IMR-90 (cell line): ENCODE measurements around the gene SLX9. TPM values are rescaled to one million over a fixed set of nuclear protein-coding genes. Genes with fewer than 3 reads are reported as not detected.
A peak's percentile ranks its signal among the peaks of the same experiment; 100 is the strongest.

Experiments used
- ATAC-seq: fragments of 200-7000 bp; cut with Tn5 transposase; 2 replicates; pipeline ENCODE4 v1.9.1; 2020; ENCODE audit warnings: low read depth, mild to moderate bottlenecking, moderate library complexity
- BruUV-seq: library from RNA; stranded (reverse); fragments of 400-500 nt; replicated peaks from 2 replicates; lab custom pipeline; 2021; lab: Mats Ljungman, UMichigan
- CTCF ChIA-PET: fragments of 300-600 bp; formaldehyde crosslinking; extraction: SDS; loops from one replicate; lab custom pipeline; 2021; ENCODE audit warnings: antibody characterized with exemption; lab: Yijun Ruan, JAX
- POLR2A ChIA-PET: fragments of 300-600 bp; sonication (Branson Sonifier 250); formaldehyde crosslinking; loops from one replicate; lab custom pipeline; 2022; ENCODE audit warnings: antibody characterized with exemption; ENCODE audit not compliant: unreplicated experiment; lab: Charles Lee
- DNase-seq: peaks from one replicate; pipeline ENCODE4 v3.0.0; 2013
- H2AFZ ChIP-seq: replicated peaks from 2 replicates; pipeline ENCODE3; 2013; ENCODE audit warnings: low read length, mild to moderate bottlenecking; ENCODE audit not compliant: poor library complexity
- H2AK5ac ChIP-seq: 2 replicates; pipeline ENCODE4 v1.6.1; 2013; ENCODE audit warnings: low read depth, low read length, inconsistent platforms
- H2AK9ac ChIP-seq: replicated peaks from 2 replicates; pipeline ENCODE3; 2013; ENCODE audit warnings: mild to moderate bottlenecking, low read depth, low read length, moderate library complexity; ENCODE audit not compliant: poor library complexity
- H2BK120ac ChIP-seq: 2 replicates; pipeline ENCODE4 v1.6.1; 2013; ENCODE audit warnings: low read depth, low read length, inconsistent platforms
- H2BK15ac ChIP-seq: 3 replicates; pipeline ENCODE4 v1.6.1; 2013; ENCODE audit warnings: low read depth, low read length, inconsistent platforms
- H2BK20ac ChIP-seq: 2 replicates; pipeline ENCODE4 v1.6.1; 2013; ENCODE audit warnings: low read depth, mild to moderate bottlenecking, inconsistent platforms, low read length, moderate library complexity
- H2BK5ac ChIP-seq: 2 replicates; pipeline ENCODE4 v1.6.1; 2013; ENCODE audit warnings: mild to moderate bottlenecking, low read depth, low read length, inconsistent platforms; ENCODE audit not compliant: poor library complexity, severe bottlenecking
- H3K14ac ChIP-seq: replicated peaks from 2 replicates; pipeline ENCODE4 v1.6.1; 2013; ENCODE audit warnings: low read depth, low read length, inconsistent platforms
- H3K18ac ChIP-seq: 2 replicates; pipeline ENCODE4 v1.6.1; 2013; ENCODE audit warnings: low read depth, low read length, control low read depth
- H3K23ac ChIP-seq: 2 replicates; pipeline ENCODE4 v1.6.1; 2013; ENCODE audit warnings: low read depth, low read length, inconsistent platforms
- H3K27ac ChIP-seq: 2 replicates; pipeline ENCODE4 v1.5.1; 2013; ENCODE audit warnings: mild to moderate bottlenecking, control low read depth, low read length; ENCODE audit not compliant: insufficient read depth
- H3K27me3 ChIP-seq: 2 replicates; pipeline ENCODE4 v1.6.1; 2013; ENCODE audit warnings: low read length; ENCODE audit not compliant: control insufficient read depth, insufficient read depth
- H3K36me3 ChIP-seq: 2 replicates; pipeline ENCODE4 v1.6.1; 2013; ENCODE audit warnings: low read length, mixed read lengths; ENCODE audit not compliant: control insufficient read depth, insufficient read depth
- H3K4ac ChIP-seq: 2 replicates; pipeline ENCODE4 v1.6.1; 2013; ENCODE audit warnings: low read depth, low read length, inconsistent platforms
- H3K4me1 ChIP-seq: 2 replicates; pipeline ENCODE4 v1.6.1; 2013; ENCODE audit warnings: low read length, mixed read lengths; ENCODE audit not compliant: control insufficient read depth, insufficient read depth
- H3K4me2 ChIP-seq: 2 replicates; pipeline ENCODE4 v1.6.1; 2013; ENCODE audit warnings: low read depth, mild to moderate bottlenecking, control low read depth, low read length, moderate library complexity
- H3K4me3 ChIP-seq: 2 replicates; pipeline ENCODE4 v1.5.1; 2013; ENCODE audit warnings: low read depth, mild to moderate bottlenecking, control low read depth, low read length, moderate library complexity; ENCODE audit not compliant: insufficient read depth
- H3K56ac ChIP-seq: 2 replicates; pipeline ENCODE4 v1.6.1; 2013; ENCODE audit warnings: low read length, inconsistent platforms; ENCODE audit not compliant: insufficient read depth; ENCODE audit errors: extremely low read depth
- H3K79me1 ChIP-seq, 2 experiments: 2 replicates each; pipeline ENCODE4 v1.6.1; 2013; ENCODE audit warnings: low read length in 2 of 2, inconsistent platforms in 1 of 2, low read depth in 1 of 2
- H3K9ac ChIP-seq: 2 replicates; pipeline ENCODE4 v1.6.1; 2013; ENCODE audit warnings: low read depth, low read length, control low read depth
- H3K9me1 ChIP-seq: 2 replicates; pipeline ENCODE4 v1.6.1; 2013; ENCODE audit warnings: low read length, inconsistent platforms; ENCODE audit not compliant: insufficient read depth
- H3K9me3 ChIP-seq: 2 replicates; pipeline ENCODE4 v1.6.1; 2013; ENCODE audit warnings: low read length; ENCODE audit not compliant: control insufficient read depth, insufficient read depth
- H4K20me1 ChIP-seq: 2 replicates; pipeline ENCODE4 v1.6.1; 2013; ENCODE audit warnings: low read length, inconsistent platforms; ENCODE audit not compliant: insufficient read depth
- H4K5ac ChIP-seq: 2 replicates; pipeline ENCODE4 v1.6.1; 2013; ENCODE audit warnings: mild to moderate bottlenecking, low read depth, low read length, control low read depth
- H4K8ac ChIP-seq, 2 experiments: 2 replicates each; pipeline ENCODE4 v1.6.1; 2013; ENCODE audit warnings: low read depth in 2 of 2, low read length in 2 of 2, control low read depth in 1 of 2, inconsistent platforms in 1 of 2
- H4K91ac ChIP-seq: 2 replicates; pipeline ENCODE4 v1.6.1; 2013; ENCODE audit warnings: low read depth, low read length, inconsistent platforms; ENCODE audit not compliant: insufficient read depth
- BHLHE40 ChIP-seq: fragments of 150-350 bp; IDR thresholded peaks from 2 replicates; pipeline ENCODE4 v1.6.1; 2016; ENCODE audit warnings: mild to moderate bottlenecking, low read depth, low read length
- CEBPB ChIP-seq: IDR thresholded peaks from 2 replicates; pipeline ENCODE4 v1.6.1; 2012; ENCODE audit warnings: low read depth, low read length, improper control_type of control experiment
- CHD1 ChIP-seq: IDR thresholded peaks from 2 replicates; pipeline ENCODE4 v1.6.1; 2012; ENCODE audit warnings: low read depth, low read length, improper control_type of control experiment
- MAFK ChIP-seq: IDR thresholded peaks from 2 replicates; pipeline ENCODE4 v1.6.1; 2012; ENCODE audit warnings: low read depth, low read length, improper control_type of control experiment
- MAZ ChIP-seq: IDR thresholded peaks from 2 replicates; pipeline ENCODE4 v1.6.1; 2012; ENCODE audit warnings: low read depth, mild to moderate bottlenecking, low read length, improper control_type of control experiment, moderate library complexity, borderline replicate concordance
- MXI1 ChIP-seq: IDR thresholded peaks from 2 replicates; pipeline ENCODE4 v1.6.1; 2012; ENCODE audit warnings: low read depth, mild to moderate bottlenecking, low read length, moderate library complexity, borderline replicate concordance
- NFE2L2 ChIP-seq: fragments of 150-350 bp; IDR thresholded peaks from 2 replicates; pipeline ENCODE4 v1.6.1; 2016; ENCODE audit warnings: low read depth, mild to moderate bottlenecking, low read length
- POLR2A ChIP-seq: IDR thresholded peaks from 2 replicates; pipeline ENCODE4 v1.6.1; 2012; ENCODE audit warnings: mild to moderate bottlenecking, low read depth, low read length
- RFX5 ChIP-seq: IDR thresholded peaks from 2 replicates; pipeline ENCODE4 v1.8.0; 2012; ENCODE audit warnings: low read depth, mild to moderate bottlenecking, low read length, moderate library complexity
- SMC3 ChIP-seq: fragments of 150-350 bp; IDR thresholded peaks from 2 replicates; pipeline ENCODE4 v1.6.1; 2016; ENCODE audit warnings: low read depth, mild to moderate bottlenecking, antibody characterized with exemption, low read length, moderate library complexity
- WGBS, 2 experiments: methylation state at CpG; one replicate each; pipeline versions ENCODE4 v1.1.5 to v1.1.7; 2013; ENCODE audit warnings: missing lambda C conversion rate in 2 of 2; ENCODE audit not compliant: insufficient read length in 1 of 2; ENCODE audit errors: extremely low coverage in 2 of 2; 5-methylcytosine and 5-hydroxymethylcytosine counted together
- dilution Hi-C: fragments of 300-500 bp; cut with HindIII; formaldehyde crosslinking; loops from one replicate; pipeline ENCODE4 v1.14.3; 2018; ENCODE audit warnings: low sequenced_read_pairs; ENCODE audit not compliant: unreplicated experiment
- in situ Hi-C: fragments of 300-500 bp; cut with MboI; formaldehyde crosslinking; loops from 3 replicates; pipeline ENCODE4 v1.14.3; 2019; ENCODE audit warnings: low sequenced_read_pairs, inconsistent platforms, mixed read lengths
- intact Hi-C: fragments of 100-400 bp; cut with micrococcal nuclease; formaldehyde crosslinking; loops from 2 replicates; pipeline ENCODE4 v1.10.0; 2022
- polyA plus RNA-seq, 3 experiments: library from polyadenylated mRNA; depleted of rRNA; stranded (reverse); fragments of >200 nt; gene quantifications; 2 replicates each; pipeline ENCODE4 v1.2.3, GENCODE V29; 2012; ENCODE audit warnings: low replicate concordance in 1 of 3
- total RNA-seq: library from RNA; depleted of rRNA; stranded (reverse); fragments of >200 nt; gene quantifications from 2 replicates; pipeline ENCODE4 v1.2.3, GENCODE V29; 2012
- TF ChIP-seq, protein P1 (sequence below): fragments of 150-350 bp; IDR thresholded peaks from 2 replicates; pipeline ENCODE4 v1.6.1; 2016; ENCODE audit warnings: low read depth, mild to moderate bottlenecking, low read length, moderate library complexity, borderline replicate concordance
- TF ChIP-seq, protein P2 (sequence below): fragments of 150-350 bp; IDR thresholded peaks from 2 replicates; pipeline ENCODE4 v1.6.1; 2017; ENCODE audit warnings: mild to moderate bottlenecking, antibody characterized with exemption, low read length, low read depth
- TF ChIP-seq, protein P3 (sequence below): conservative IDR thresholded peaks from 2 replicates; pipeline ENCODE4 v1.5.1; 2012; ENCODE audit warnings: mild to moderate bottlenecking, low read depth, low read length, improper control_type of control experiment

SLX9 gene
- total and polyA plus RNA-seq, 2 of the 4 experiments (the other 2 are of a cell fraction) = 10.4 to 21.7 TPM

DNA sequence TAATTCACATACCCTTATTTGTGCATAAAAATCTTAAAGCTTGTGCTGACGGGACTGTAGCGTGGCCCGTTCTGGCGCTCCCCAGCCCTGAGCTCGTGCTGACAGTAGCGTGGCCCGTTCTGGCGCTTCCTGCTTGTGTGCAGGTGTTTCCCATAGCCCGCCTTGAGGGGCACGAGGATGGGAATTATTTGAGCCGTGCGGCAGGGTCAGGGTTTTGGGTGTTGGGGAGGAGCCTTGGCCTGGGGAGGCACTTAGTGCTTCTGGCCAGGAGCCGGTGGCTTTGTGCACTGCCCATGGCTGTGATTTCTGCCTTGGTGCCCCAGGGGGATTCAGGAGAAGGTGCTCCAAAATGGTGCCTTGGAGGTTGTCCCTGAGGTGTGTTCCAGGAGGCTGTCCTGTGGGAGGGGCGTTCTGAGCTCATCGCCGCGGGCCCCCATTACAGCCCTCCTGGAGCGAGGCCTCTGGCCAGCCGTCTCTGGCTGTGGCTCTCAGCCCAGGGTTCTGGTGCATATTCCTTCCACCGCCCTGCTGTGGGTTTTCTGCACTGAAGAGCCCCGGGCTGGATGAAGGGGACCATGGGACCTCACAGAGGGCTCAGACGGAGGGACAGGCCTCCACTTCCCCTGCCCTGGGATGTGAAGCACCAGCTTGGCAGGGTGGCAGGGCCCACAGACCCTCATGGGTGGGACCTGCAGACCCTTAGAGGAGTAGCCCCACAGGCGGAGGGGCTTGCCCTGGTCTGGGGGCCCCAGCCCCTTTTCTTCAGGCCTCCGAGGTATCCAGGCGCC lies 6.6 kb downstream of the SLX9 start:
- Histone ChIP-seq H3K9me3 (no peaks in the 10 kb centered on the region), H3K27ac (no peak overlapping the region), H4K5ac (no peak overlapping the region), H3K4me3 (no peak overlapping the region), H3K4ac (no peak overlapping the region), H2AK9ac (peak overlapping the region; percentile 1), H2AFZ (no peak overlapping the region), H3K9me1 (no peaks in the 10 kb centered on the region), H3K56ac (no peak overlapping the region), H2BK20ac (no peak overlapping the region), H4K91ac (no peak overlapping the region), H3K4me1 (peaks cover 2% of the 10 kb centered on the region; the same call in 1 of the 2 replicates), H2BK5ac (no peak overlapping the region), H3K18ac (no peak overlapping the region), H2BK120ac (no peak overlapping the region), H3K79me1 (peaks cover 24 to 76% of the 10 kb centered on the region in 2 experiments), H4K8ac (no peak overlapping the region), H3K36me3 (peaks cover 34% of the 10 kb centered on the region), H3K23ac (no peak overlapping the region), H3K4me2 (no peak overlapping the region), H2BK15ac (no peak overlapping the region), H2AK5ac (no peak overlapping the region), H3K14ac (no peak overlapping the region), H3K27me3 (no peaks in the 10 kb centered on the region), H3K9ac (no peak overlapping the region), H4K20me1 (peaks cover 65% of the 10 kb centered on the region)
- ChIA-PET POLR2A (no interaction called here), CTCF (no interaction called here)
- no TSS peak for BruUV-seq
- 95% methylated on average over 3 of the region's 25 CpGs; no CpG with 5 or more reads in 1 of the 2 experiments for WGBS, 2 experiments
- intact Hi-C loops = no loop called here
- TF ChIP-seq POLR2A (no peak), NFE2L2 (no peak), CEBPB (no peak), MXI1 (no peak), BHLHE40 (no peak), SMC3 (no peak), RFX5 (no peak), CHD1 (no peak), MAFK (no peak), MAZ (no peak)
- TF ChIP-seq, protein P1, sequence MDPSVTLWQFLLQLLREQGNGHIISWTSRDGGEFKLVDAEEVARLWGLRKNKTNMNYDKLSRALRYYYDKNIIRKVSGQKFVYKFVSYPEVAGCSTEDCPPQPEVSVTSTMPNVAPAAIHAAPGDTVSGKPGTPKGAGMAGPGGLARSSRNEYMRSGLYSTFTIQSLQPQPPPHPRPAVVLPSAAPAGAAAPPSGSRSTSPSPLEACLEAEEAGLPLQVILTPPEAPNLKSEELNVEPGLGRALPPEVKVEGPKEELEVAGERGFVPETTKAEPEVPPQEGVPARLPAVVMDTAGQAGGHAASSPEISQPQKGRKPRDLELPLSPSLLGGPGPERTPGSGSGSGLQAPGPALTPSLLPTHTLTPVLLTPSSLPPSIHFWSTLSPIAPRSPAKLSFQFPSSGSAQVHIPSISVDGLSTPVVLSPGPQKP = no peak
- TF ChIP-seq, protein P2, sequence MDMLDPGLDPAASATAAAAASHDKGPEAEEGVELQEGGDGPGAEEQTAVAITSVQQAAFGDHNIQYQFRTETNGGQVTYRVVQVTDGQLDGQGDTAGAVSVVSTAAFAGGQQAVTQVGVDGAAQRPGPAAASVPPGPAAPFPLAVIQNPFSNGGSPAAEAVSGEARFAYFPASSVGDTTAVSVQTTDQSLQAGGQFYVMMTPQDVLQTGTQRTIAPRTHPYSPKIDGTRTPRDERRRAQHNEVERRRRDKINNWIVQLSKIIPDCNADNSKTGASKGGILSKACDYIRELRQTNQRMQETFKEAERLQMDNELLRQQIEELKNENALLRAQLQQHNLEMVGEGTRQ = no peak
- TF ChIP-seq, protein P3, sequence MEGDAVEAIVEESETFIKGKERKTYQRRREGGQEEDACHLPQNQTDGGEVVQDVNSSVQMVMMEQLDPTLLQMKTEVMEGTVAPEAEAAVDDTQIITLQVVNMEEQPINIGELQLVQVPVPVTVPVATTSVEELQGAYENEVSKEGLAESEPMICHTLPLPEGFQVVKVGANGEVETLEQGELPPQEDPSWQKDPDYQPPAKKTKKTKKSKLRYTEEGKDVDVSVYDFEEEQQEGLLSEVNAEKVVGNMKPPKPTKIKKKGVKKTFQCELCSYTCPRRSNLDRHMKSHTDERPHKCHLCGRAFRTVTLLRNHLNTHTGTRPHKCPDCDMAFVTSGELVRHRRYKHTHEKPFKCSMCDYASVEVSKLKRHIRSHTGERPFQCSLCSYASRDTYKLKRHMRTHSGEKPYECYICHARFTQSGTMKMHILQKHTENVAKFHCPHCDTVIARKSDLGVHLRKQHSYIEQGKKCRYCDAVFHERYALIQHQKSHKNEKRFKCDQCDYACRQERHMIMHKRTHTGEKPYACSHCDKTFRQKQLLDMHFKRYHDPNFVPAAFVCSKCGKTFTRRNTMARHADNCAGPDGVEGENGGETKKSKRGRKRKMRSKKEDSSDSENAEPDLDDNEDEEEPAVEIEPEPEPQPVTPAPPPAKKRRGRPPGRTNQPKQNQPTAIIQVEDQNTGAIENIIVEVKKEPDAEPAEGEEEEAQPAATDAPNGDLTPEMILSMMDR = no peak
- dilution Hi-C loops = no loop called here
- ATAC-seq = no peak
- no peak for DNase-seq
- in situ Hi-C loops = loop anchor here (5.0 to 25.0 kb wide), 2 partner anchors 181 to 434 kb away; no protein-coding TSS in a partner anchor
